HFF-Myc (cell line): Measurements from ENCODE around the gene DOP1A.

ENCODE experiments used
- DNase-seq: peaks from one replicate; pipeline ENCODE4 v3.0.0-alpha.2; 2011; ENCODE audit warnings: low read depth; ENCODE audit errors: extremely low read depth
- H3K4me3 ChIP-seq: replicated peaks from 2 replicates; pipeline ENCODE4 v1.5.1; 2011; ENCODE audit warnings: low read depth, mild to moderate bottlenecking, control low read depth, low read length
- CTCF ChIP-seq: IDR thresholded peaks from 2 replicates; pipeline ENCODE4 v1.5.1; 2012; ENCODE audit warnings: mild to moderate bottlenecking, low read depth, low read length, control low read depth; ENCODE audit errors: missing control alignments

The DOP1A gene

GRCh38 chr6:83061190-83061589, 6.3 kb upstream of the DOP1A start:
- no peak for TF ChIP-seq CTCF
- DNase-seq = no peak
- H3K4me3 ChIP-seq = no peak overlapping the region

- DNase-seq = no peak
- TF ChIP-seq CTCF = no peak
- no peak overlapping the region for H3K4me3 ChIP-seq
Measured at GRCh38 chr6:83062225-83062624, 5.2 kb upstream of the DOP1A start.

GRCh38 chr6:83065511-83066192, 1.8 kb upstream of the DOP1A start, which contains the start of gene UBE3D:
TSS of gene UBE3D (minus strand) at chr6:83065841. CDS start at chr6:83065718, 123 bp downstream.
- peak; percentile 92 for TF ChIP-seq CTCF
- H3K4me3 ChIP-seq = peak within 1 kb of the TSS; percentile 76

GRCh38 chr6:83068616-83069015, 1.1 kb downstream of the DOP1A start:
- DNase-seq = no peak
- TF ChIP-seq CTCF = no peak
- H3K4me3 ChIP-seq = peak overlapping the region; percentile 82

More at GRCh38 chr6:83065511-83066192, 1.8 kb upstream of the DOP1A start, which contains the start of gene UBE3D:
- peak; percentile 48 for DNase-seq

GRCh38 chr6:83069633-83070032, 2.2 kb downstream of the DOP1A start:
- no peak for DNase-seq
- no peak for TF ChIP-seq CTCF
- no peak overlapping the region for H3K4me3 ChIP-seq

- DNase-seq = no peak
- TF ChIP-seq CTCF = no peak
- H3K4me3 ChIP-seq = no peak overlapping the region
Measured at GRCh38 chr6:83071023-83071422, 3.6 kb downstream of the DOP1A start.

GRCh38 chr6:83071707-83072106, 4.2 kb downstream of the DOP1A start:
- DNase-seq = no peak
- TF ChIP-seq CTCF = no peak
- no peak overlapping the region for H3K4me3 ChIP-seq
